H9 (cell line): Measurements from ENCODE around the gene NODAL. TPM values are rescaled to one million over a fixed set of nuclear protein-coding genes. Genes with fewer than 3 reads are reported as not detected.

Experiments used
- DNase-seq: peaks from one replicate; pipeline ENCODE4 v3.0.0-alpha.2; 2017
- H2AFZ ChIP-seq: one replicate; pipeline ENCODE4 v1.6.1; 2013; ENCODE audit warnings: mild to moderate bottlenecking, low read length, control low read depth, moderate library complexity
- H2AK5ac ChIP-seq: 2 replicates; pipeline ENCODE4 v1.6.1; 2013; ENCODE audit warnings: low read length, control low read depth, mixed read lengths; ENCODE audit not compliant: insufficient read length
- H2BK120ac ChIP-seq: one replicate; pipeline ENCODE4 v1.6.1; 2013; ENCODE audit warnings: low read depth, mild to moderate bottlenecking, low read length, control low read depth, inconsistent platforms; ENCODE audit not compliant: poor library complexity, severe bottlenecking
- H2BK12ac ChIP-seq: 2 replicates; pipeline ENCODE4 v1.6.1; 2013; ENCODE audit warnings: low read length, control low read depth, mixed read lengths, low read depth; ENCODE audit not compliant: insufficient read length
- H2BK15ac ChIP-seq: 2 replicates; pipeline ENCODE4 v1.6.1; 2013; ENCODE audit warnings: low read depth, low read length, control low read depth
- H2BK20ac ChIP-seq: one replicate; pipeline ENCODE4 v1.6.1; 2013; ENCODE audit warnings: low read depth, mild to moderate bottlenecking, low read length, control low read depth, inconsistent platforms; ENCODE audit not compliant: poor library complexity, severe bottlenecking
- H2BK5ac ChIP-seq: 2 replicates; pipeline ENCODE4 v1.6.1; 2013; ENCODE audit warnings: low read length, control low read depth, mixed read lengths; ENCODE audit not compliant: insufficient read length
- H3K14ac ChIP-seq: 2 replicates; pipeline ENCODE4 v1.6.1; 2013; ENCODE audit warnings: low read length, control low read depth; ENCODE audit not compliant: insufficient read depth
- H3K18ac ChIP-seq: 2 replicates; pipeline ENCODE4 v1.6.1; 2013; ENCODE audit warnings: low read depth, mild to moderate bottlenecking, mixed read lengths, low read length, control low read depth; ENCODE audit not compliant: insufficient read length
- H3K23ac ChIP-seq: 2 replicates; pipeline ENCODE4 v1.6.1; 2013; ENCODE audit warnings: low read length, control low read depth, mixed read lengths, low read depth; ENCODE audit not compliant: insufficient read length
- H3K23me2 ChIP-seq: 2 replicates; pipeline ENCODE4 v1.6.1; 2013; ENCODE audit warnings: low read depth, mild to moderate bottlenecking, mixed read lengths, low read length, control low read depth; ENCODE audit not compliant: insufficient read length, poor library complexity, severe bottlenecking
- H3K27ac ChIP-seq: 2 replicates; pipeline ENCODE4 v1.5.1; 2013; ENCODE audit warnings: low read length, control low read depth, mixed read lengths, low read depth; ENCODE audit not compliant: insufficient read length
- H3K27me3 ChIP-seq: 2 replicates; pipeline ENCODE4 v1.6.1; 2013; ENCODE audit warnings: low read length, control low read depth, inconsistent platforms; ENCODE audit not compliant: insufficient read depth
- H3K4ac ChIP-seq: 2 replicates; pipeline ENCODE4 v1.6.1; 2013; ENCODE audit warnings: low read depth, mild to moderate bottlenecking, control low read depth, inconsistent platforms, low read length, moderate library complexity
- H3K4me1 ChIP-seq: 2 replicates; pipeline ENCODE4 v1.6.1; 2013; ENCODE audit warnings: low read length, control low read depth, inconsistent platforms; ENCODE audit not compliant: insufficient read depth
- H3K4me2 ChIP-seq: 2 replicates; pipeline ENCODE4 v1.6.1; 2013; ENCODE audit warnings: low read length, control low read depth, mixed read lengths; ENCODE audit not compliant: insufficient read length, insufficient read depth
- H3K56ac ChIP-seq: 2 replicates; pipeline ENCODE4 v1.6.1; 2013; ENCODE audit warnings: low read depth, mild to moderate bottlenecking, mixed read lengths, low read length, control low read depth; ENCODE audit not compliant: insufficient read length
- H3K79me1 ChIP-seq: 2 replicates; pipeline ENCODE4 v1.6.1; 2013; ENCODE audit warnings: low read depth, mild to moderate bottlenecking, moderate library complexity, low read length, control low read depth, inconsistent platforms; ENCODE audit not compliant: insufficient read depth, poor library complexity, severe bottlenecking
- H3K79me2 ChIP-seq: 2 replicates; pipeline ENCODE4 v1.6.1; 2013; ENCODE audit warnings: low read length, control low read depth, inconsistent platforms; ENCODE audit not compliant: insufficient read depth
- H3K9ac ChIP-seq: 2 replicates; pipeline ENCODE4 v1.6.1; 2013; ENCODE audit warnings: low read length, control low read depth, mixed read lengths; ENCODE audit not compliant: insufficient read length; ENCODE audit errors: extremely low read depth
- H3K9me3 ChIP-seq: one replicate; pipeline ENCODE4 v1.6.1; 2013; ENCODE audit warnings: low read depth, low read length, inconsistent platforms; ENCODE audit not compliant: control insufficient read depth
- H3T11ph ChIP-seq: one replicate; pipeline ENCODE4 v1.6.1; 2013; ENCODE audit warnings: mild to moderate bottlenecking, low read length, control low read depth, inconsistent platforms
- H4K20me1 ChIP-seq: one replicate; pipeline ENCODE4 v1.6.1; 2013; ENCODE audit not compliant: control insufficient read depth, insufficient read length, insufficient read depth
- H4K5ac ChIP-seq: 2 replicates; pipeline ENCODE4 v1.6.1; 2013; ENCODE audit warnings: low read depth, mild to moderate bottlenecking, mixed read lengths, low read length, control low read depth; ENCODE audit not compliant: insufficient read length
- H4K8ac ChIP-seq: replicated peaks from 2 replicates; pipeline ENCODE4 v1.6.1; 2013; ENCODE audit warnings: low read length, control low read depth, mixed read lengths, low read depth; ENCODE audit not compliant: insufficient read length
- H4K91ac ChIP-seq: 2 replicates; pipeline ENCODE4 v1.6.1; 2013; ENCODE audit warnings: low read depth, mild to moderate bottlenecking, moderate library complexity, mixed read lengths, low read length, control low read depth; ENCODE audit not compliant: insufficient read length
- H3K27ac Mint-ChIP-seq, 3 experiments: 2 replicates in 2 of 3; 3 replicates in 1 of 3; pipeline ENCODE4 v1.8.0; 2020 to 2021; ENCODE audit warnings: mixed read lengths in 3 of 3, mild to moderate bottlenecking in 1 of 3, moderate library complexity in 1 of 3
- H3K27me3 Mint-ChIP-seq: 2 replicates; pipeline ENCODE4 v1.8.0; 2021; ENCODE audit warnings: low read depth, mild to moderate bottlenecking, moderate library complexity, mixed read lengths
- H3K36me3 Mint-ChIP-seq, 3 experiments: 2 replicates in 2 of 3; 3 replicates in 1 of 3; pipeline ENCODE4 v1.8.0; 2020 to 2021; ENCODE audit warnings: low read depth in 3 of 3, mixed read lengths in 3 of 3; ENCODE audit not compliant: insufficient read depth in 1 of 3
- H3K4me1 Mint-ChIP-seq, 2 experiments: 2 replicates each; pipeline ENCODE4 v1.8.0; 2020; ENCODE audit warnings: mixed read lengths in 2 of 2
- H3K4me3 Mint-ChIP-seq, 2 experiments: 2 replicates in 1 of 2; 3 replicates in 1 of 2; pipeline ENCODE4 v1.8.0; 2020 to 2021; ENCODE audit warnings: mild to moderate bottlenecking in 2 of 2, mixed read lengths in 2 of 2, moderate library complexity in 1 of 2
- H3K9me3 Mint-ChIP-seq, 2 experiments: 2 replicates in 1 of 2; 3 replicates in 1 of 2; pipeline ENCODE4 v1.8.0; 2020; ENCODE audit warnings: mild to moderate bottlenecking in 2 of 2, mixed read lengths in 2 of 2, moderate library complexity in 1 of 2
- CTCF ChIP-seq: fragments of 200-600 bp; sonication (generic); conservative IDR thresholded peaks from 3 replicates; pipeline ENCODE4 v1.8.0; 2021; ENCODE audit warnings: antibody characterized with exemption, mild to moderate bottlenecking
- WGBS: extraction: QIAGEN DNeasy Blood & Tissue Kit; methylation state at CpG from one replicate; pipeline ENCODE4 v1.1.7; 2013; ENCODE audit warnings: missing lambda C conversion rate, low lambda C conversion rate, mixed read lengths; ENCODE audit not compliant: insufficient read length; ENCODE audit errors: extremely low coverage; 5-methylcytosine and 5-hydroxymethylcytosine counted together
- total RNA-seq: library from RNA; stranded (reverse); gene quantifications from 2 replicates; pipeline ENCODE4 v1.2.1, GENCODE V29; 2021

Gene NODAL
- total RNA-seq, 1 experiment from 2014 or later, result 80.7 TPM

- Histone ChIP-seq H4K5ac (no peak overlapping the region), H3K4ac (no peak overlapping the region), H3K79me2 (no peaks in the 10 kb centered on the region), H3K9ac (no peak overlapping the region), H2AFZ (no peak overlapping the region), H3K4me1 (peaks cover 9% of the 10 kb centered on the region; the same call in 1 of the 2 replicates), H2BK5ac (no peak overlapping the region), H2AK5ac (no peak overlapping the region), H4K91ac (no peak overlapping the region), H3K9me3 (no peaks in the 10 kb centered on the region), H3K56ac (no peak overlapping the region), H3K14ac (no peak overlapping the region; the same call in 1 of the 2 replicates), H3K27ac (no peak overlapping the region), H3T11ph (no peak overlapping the region), H3K18ac (no peak overlapping the region), H3K4me2 (no peak overlapping the region), H3K79me1 (no peaks in the 10 kb centered on the region), H3K23ac (no peak overlapping the region), H3K23me2 (peaks cover 14% of the 10 kb centered on the region), H4K20me1 (no peaks in the 10 kb centered on the region), H2BK20ac (no peak overlapping the region), H2BK15ac (no peak overlapping the region), H2BK120ac (no peak overlapping the region), H4K8ac (no peak overlapping the region), H3K27me3 (peaks cover 7% of the 10 kb centered on the region; the same call in 1 of the 2 replicates), H2BK12ac (no peak overlapping the region)
- no peak for TF ChIP-seq CTCF
- peaks cover 0 to 4% of the 10 kb centered on the region in 2 experiments; a peak in 2 of 5 replicates for H3K9me3 Mint-ChIP-seq
- H3K27ac Mint-ChIP-seq, result 0 out of 7 replicates have a peak overlapping the region, but pooled peaks of 1 of the 3 experiments have one; percentile 32
- no CpG with 5 or more reads among the region's 4 CpGs for WGBS
- H3K4me3 Mint-ChIP-seq, result no peak overlapping the region; a peak in 1 of 5 replicates
- peaks cover 40 to 48% of the 10 kb centered on the region in 2 experiments for H3K4me1 Mint-ChIP-seq
- peaks cover 0 to under 1% (median 0%) of the 10 kb centered on the region in 3 experiments; a peak in 1 of 7 replicates for H3K36me3 Mint-ChIP-seq
- DNase-seq, result no peak
- peaks cover 56% of the 10 kb centered on the region for H3K27me3 Mint-ChIP-seq
Observed at GRCh38 chr10:70444744-70445143, 3.3 kb upstream of the NODAL start.
